ENCODE results near the gene ARMH4.

DNA sequence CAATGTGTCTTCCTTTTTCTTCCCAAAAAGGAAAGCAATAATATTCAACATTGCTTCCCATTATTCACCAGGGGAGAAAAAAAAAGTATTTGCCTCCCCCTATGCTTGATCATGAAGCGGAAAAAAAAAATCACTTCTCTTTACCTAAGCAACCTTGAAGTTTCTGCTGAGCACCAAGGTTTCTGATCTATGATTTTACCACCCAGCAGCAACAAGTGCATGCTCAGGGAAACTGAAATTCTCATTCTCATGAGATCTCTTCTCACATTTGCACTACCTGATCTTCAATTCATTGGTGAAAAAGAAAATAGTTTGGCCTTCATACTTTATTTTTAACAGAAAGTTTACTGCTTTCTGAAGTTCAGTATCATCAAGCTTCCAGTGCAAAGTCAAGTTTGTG, 125.8 kb downstream of the ARMH4 start:
- TF ChIP-seq POLR2A (IDR thresholded peaks at IDR 0.05): no peak
- TF ChIP-seq, protein P1, sequence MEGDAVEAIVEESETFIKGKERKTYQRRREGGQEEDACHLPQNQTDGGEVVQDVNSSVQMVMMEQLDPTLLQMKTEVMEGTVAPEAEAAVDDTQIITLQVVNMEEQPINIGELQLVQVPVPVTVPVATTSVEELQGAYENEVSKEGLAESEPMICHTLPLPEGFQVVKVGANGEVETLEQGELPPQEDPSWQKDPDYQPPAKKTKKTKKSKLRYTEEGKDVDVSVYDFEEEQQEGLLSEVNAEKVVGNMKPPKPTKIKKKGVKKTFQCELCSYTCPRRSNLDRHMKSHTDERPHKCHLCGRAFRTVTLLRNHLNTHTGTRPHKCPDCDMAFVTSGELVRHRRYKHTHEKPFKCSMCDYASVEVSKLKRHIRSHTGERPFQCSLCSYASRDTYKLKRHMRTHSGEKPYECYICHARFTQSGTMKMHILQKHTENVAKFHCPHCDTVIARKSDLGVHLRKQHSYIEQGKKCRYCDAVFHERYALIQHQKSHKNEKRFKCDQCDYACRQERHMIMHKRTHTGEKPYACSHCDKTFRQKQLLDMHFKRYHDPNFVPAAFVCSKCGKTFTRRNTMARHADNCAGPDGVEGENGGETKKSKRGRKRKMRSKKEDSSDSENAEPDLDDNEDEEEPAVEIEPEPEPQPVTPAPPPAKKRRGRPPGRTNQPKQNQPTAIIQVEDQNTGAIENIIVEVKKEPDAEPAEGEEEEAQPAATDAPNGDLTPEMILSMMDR (IDR thresholded peaks at IDR 0.05 in 8 of 11, conservative IDR thresholded peaks at IDR 0.05 in 3 of 11): no peak

All from spleen (tissue), 7 donors.